Left colon (tissue), 2 donors: ENCODE data around the gene MAPK12. TPM values are rescaled to one million over a fixed set of nuclear protein-coding genes. Genes with fewer than 3 reads are reported as not detected.
"Not testable (repeated sequence)": the region's sequence is repeated elsewhere in the genome, so short reads cannot be mapped to it uniquely, and the experiment has no call there.

Experiments
- ATAC-seq: fragments of 200-7000 bp; cut with Tn5 transposase; one replicate; pipeline ENCODE4 v1.9.1; 2020; ENCODE audit warnings: mild to moderate bottlenecking, moderate library complexity
- DNase-seq, 2 donors: peaks; one replicate each; pipeline ENCODE4 v3.0.0-alpha.2; 2020
- intact Hi-C, 2 donors: fragments of 100-400 bp; cut with DNase I in 1 of 2; cut with micrococcal nuclease in 1 of 2; formaldehyde crosslinking; loops; one replicate each; pipeline versions ENCODE4 v1.11.2 to v1.14.0; 2022; cut with DNase I, micrococcal nuclease
- total RNA-seq, 2 donors: library from RNA; stranded (reverse); fragmentation: NEBNext Ultra II Directional; extraction: Animal tissue kit (Norgen Biotek cat#: 25700); gene quantifications; one replicate each; pipeline ENCODE4 v1.2.1, GENCODE V29; 2021
- donor health status: DM: no; HTN: no; CAD: no.
- donor health status: DM: yes; HTN: yes; CAD: no.

Gene MAPK12
- total RNA-seq, 2 donors from 2014 or later = 3.0 to 3.1 TPM

- no peak for DNase-seq
- ATAC-seq = no peak
- intact Hi-C loops = no loop called here
Observed at GRCh38 chr22:50285568-50286229, 24.2 kb upstream of the MAPK12 start.

GRCh38 chr22:50284479-50284878, 23.0 kb upstream of the MAPK12 start:
- ATAC-seq (no peak), DNase-seq (no peak)
- intact Hi-C loops = no loop called here

- intact Hi-C loops = no loop called here
- DNase-seq (no peak), ATAC-seq (no peak)
Observed at GRCh38 chr22:50283821-50284220, 22.3 kb upstream of the MAPK12 start.

GRCh38 chr22:50282361-50283155, 21.1 kb upstream of the MAPK12 start:
- peak; percentile 30 for ATAC-seq
- intact Hi-C loops = no loop called here
- DNase-seq = peak in 1 of 2 donors; percentile 68

- intact Hi-C loops = no loop called here
- ATAC-seq = no peak
Observed at GRCh38 chr22:50281957-50282356, 20.5 kb upstream of the MAPK12 start.

GRCh38 chr22:50281384-50281760, 19.9 kb upstream of the MAPK12 start:
- no peak for DNase-seq
- intact Hi-C loops = no loop called here
- no peak for ATAC-seq

More at GRCh38 chr22:50281957-50282356, 20.5 kb upstream of the MAPK12 start:
- no peak for DNase-seq

- no peak for ATAC-seq
- DNase-seq = no peak
- intact Hi-C loops = no loop called here
Observed at GRCh38 chr22:50280708-50281383, 19.4 kb upstream of the MAPK12 start.

- DNase-seq (no peak), ATAC-seq (no peak)
- intact Hi-C loops = no loop called here
Observed at GRCh38 chr22:50280022-50280707, 18.7 kb upstream of the MAPK12 start.

- intact Hi-C loops = loop anchor here (5.0 to 10.0 kb wide), 2 partner anchors 43 to 46 kb away; partner anchors contain the start of gene DENND6B (in 1 of the 2)
- DNase-seq = no peak
- no peak for ATAC-seq
Observed at GRCh38 chr22:50278956-50279619, 17.6 kb upstream of the MAPK12 start.

GRCh38 chr22:50278461-50278860, 17.0 kb upstream of the MAPK12 start:
- ATAC-seq = no peak
- DNase-seq = no peak
- intact Hi-C loops = loop anchor here (5.0 to 10.0 kb wide), 2 partner anchors 44 to 46 kb away; partner anchors contain the start of gene DENND6B (in 1 of the 2)

GRCh38 chr22:50277761-50278160, 16.3 kb upstream of the MAPK12 start:
- intact Hi-C loops = loop anchor here (5.0 to 10.0 kb wide), 2 partner anchors 45 to 47 kb away; partner anchors contain the start of gene DENND6B (in 1 of the 2)
- ATAC-seq = peak; percentile 19
- DNase-seq = no peak

- DNase-seq (peak; percentile 65 to 71), ATAC-seq (peak; percentile 62)
- intact Hi-C loops = loop anchor here (5.0 to 10.0 kb wide), 2 partner anchors 46 to 49 kb away; partner anchors contain the start of gene DENND6B (in 1 of the 2)
Observed at GRCh38 chr22:50276143-50276542, 14.7 kb upstream of the MAPK12 start.

- DNase-seq = no peak
- intact Hi-C loops = loop anchor here (5.0 to 10.0 kb wide), 2 partner anchors 47 to 49 kb away; partner anchors contain the start of gene DENND6B (in 1 of the 2)
- no peak for ATAC-seq
Observed at GRCh38 chr22:50275181-50276055, 13.9 kb upstream of the MAPK12 start.

- DNase-seq (no peak), ATAC-seq (no peak)
- intact Hi-C loops = loop anchor here (5.0 to 10.0 kb wide), 2 partner anchors 48 to 50 kb away; partner anchors contain the start of gene DENND6B (in 1 of the 2)
Observed at GRCh38 chr22:50274771-50275170, 13.3 kb upstream of the MAPK12 start.

GRCh38 chr22:50274311-50274710, 12.8 kb upstream of the MAPK12 start:
- ATAC-seq (no peak), DNase-seq (peak in 1 of 2 donors; percentile 55)
- intact Hi-C loops = loop anchor here in 1 of 2 donors (10.0 kb wide), 1 partner anchor 50 kb away; the partner anchor contains the start of gene DENND6B

GRCh38 chr22:50273781-50274180, 12.3 kb upstream of the MAPK12 start:
- ATAC-seq, DNase-seq: not testable (repeated sequence)
- intact Hi-C loops = loop anchor here in 1 of 2 donors (10.0 kb wide), 1 partner anchor 51 kb away; the partner anchor contains the start of gene DENND6B

GRCh38 chr22:50273352-50273751, 11.9 kb upstream of the MAPK12 start:
- intact Hi-C loops = loop anchor here in 1 of 2 donors (10.0 kb wide), 1 partner anchor 51 kb away; the partner anchor contains the start of gene DENND6B
- not testable (repeated sequence) for ATAC-seq, DNase-seq
